GM18505 (cell line): Measurements from ENCODE around the gene MZF1.
"Not testable (repeated sequence)": the region's sequence is repeated elsewhere in the genome, so short reads cannot be mapped to it uniquely, and the experiment has no call there.

Experiments used
- ATAC-seq: cut with Tn5 transposase; IDR thresholded peaks from one replicate; pipeline ENCODE4 v1.9.1; 2021; ENCODE audit not compliant: unreplicated experiment
- POLR2A ChIP-seq: IDR thresholded peaks from 4 replicates; pipeline ENCODE4 v1.6.1; 2011; ENCODE audit warnings: borderline replicate concordance; ENCODE audit not compliant: insufficient read depth, insufficient read length; ENCODE audit errors: extremely low read depth

The MZF1 gene

GRCh38 chr19:58545286-58546018 is 27.7 kb downstream of the MZF1 start:
- ATAC-seq = no peak
- no peak for TF ChIP-seq POLR2A

GRCh38 chr19:58544591-58545285 is 28.4 kb downstream of the MZF1 start:
- peak; percentile 50 for ATAC-seq
- TF ChIP-seq POLR2A = no peak

GRCh38 chr19:58543826-58544590 is 29.1 kb downstream of the MZF1 start, which contains the start of gene TRIM28:
TSS of gene TRIM28 (plus strand) at chr19:58544064. CDS start at chr19:58544758, 694 bp downstream.
- peak; percentile 82 for ATAC-seq
- TF ChIP-seq POLR2A = peak; percentile 98

GRCh38 chr19:58542641-58543372 is 30.3 kb downstream of the MZF1 start:
- ATAC-seq = not testable (repeated sequence)

- not testable (repeated sequence) for ATAC-seq
Observed at GRCh38 chr19:58539169-58539559, 34.0 kb downstream of the MZF1 start.

- no peak for ATAC-seq
- no peak for TF ChIP-seq POLR2A
Observed at GRCh38 chr19:58538257-58539168, 34.6 kb downstream of the MZF1 start.

- no peak for ATAC-seq
Observed at GRCh38 chr19:58536852-58537798, 36.0 kb downstream of the MZF1 start.

GRCh38 chr19:58535857-58536256 is 37.3 kb downstream of the MZF1 start:
- ATAC-seq = no peak
- no peak for TF ChIP-seq POLR2A

More at GRCh38 chr19:58536852-58537798, 36.0 kb downstream of the MZF1 start:
- no peak for TF ChIP-seq POLR2A

- no peak for TF ChIP-seq POLR2A
- ATAC-seq = no peak
Observed at GRCh38 chr19:58531034-58531840, 41.9 kb downstream of the MZF1 start.

- TF ChIP-seq POLR2A = no peak
- no peak for ATAC-seq
Observed at GRCh38 chr19:58529405-58529804, 43.7 kb downstream of the MZF1 start.
